ENCODE results near the gene GAS7. TPM values are rescaled to one million over a fixed set of nuclear protein-coding genes. Genes with fewer than 3 reads are reported as not detected.

GAS7 gene
- total RNA-seq, 1 donor from 2014 or later: 2.0 TPM

DNA sequence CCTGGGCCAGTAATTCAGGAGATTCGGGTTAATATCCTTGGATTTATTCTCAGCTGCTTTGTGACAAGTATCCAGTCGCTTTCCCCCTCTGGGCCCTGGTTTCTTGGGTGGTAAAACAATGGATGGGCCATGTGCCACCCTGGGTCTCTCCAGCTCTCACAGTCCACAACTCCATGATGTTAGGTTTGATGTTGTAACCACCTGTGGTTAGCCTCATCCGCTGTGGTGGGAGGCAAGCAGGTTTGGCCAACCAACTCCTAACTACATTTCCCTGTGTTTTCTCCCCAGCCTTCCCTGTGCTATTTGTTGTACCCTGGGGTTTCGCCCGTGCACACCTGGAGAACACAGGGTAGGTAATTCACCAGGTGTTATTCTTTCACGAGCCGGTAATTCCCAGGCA is 337.6 kb downstream of the GAS7 start:
- Mint-ChIP-seq H3K9me3 (ENCODE audit: unreplicated experiment) (peaks cover 3% of the 10 kb centered on the region), H3K27me3 (ENCODE audit: unreplicated experiment) (peaks cover 2% of the 10 kb centered on the region), H3K4me1 (ENCODE audit: low read depth, unreplicated experiment) (no peaks in the 10 kb centered on the region), H3K4me3 (ENCODE audit: unreplicated experiment) (no peak overlapping the region), H3K36me3 (ENCODE audit: unreplicated experiment) (no peaks in the 10 kb centered on the region), H3K27ac (ENCODE audit: unreplicated experiment) (no peak overlapping the region)
- DNase-seq: no peak
- TF ChIP-seq, protein P1, sequence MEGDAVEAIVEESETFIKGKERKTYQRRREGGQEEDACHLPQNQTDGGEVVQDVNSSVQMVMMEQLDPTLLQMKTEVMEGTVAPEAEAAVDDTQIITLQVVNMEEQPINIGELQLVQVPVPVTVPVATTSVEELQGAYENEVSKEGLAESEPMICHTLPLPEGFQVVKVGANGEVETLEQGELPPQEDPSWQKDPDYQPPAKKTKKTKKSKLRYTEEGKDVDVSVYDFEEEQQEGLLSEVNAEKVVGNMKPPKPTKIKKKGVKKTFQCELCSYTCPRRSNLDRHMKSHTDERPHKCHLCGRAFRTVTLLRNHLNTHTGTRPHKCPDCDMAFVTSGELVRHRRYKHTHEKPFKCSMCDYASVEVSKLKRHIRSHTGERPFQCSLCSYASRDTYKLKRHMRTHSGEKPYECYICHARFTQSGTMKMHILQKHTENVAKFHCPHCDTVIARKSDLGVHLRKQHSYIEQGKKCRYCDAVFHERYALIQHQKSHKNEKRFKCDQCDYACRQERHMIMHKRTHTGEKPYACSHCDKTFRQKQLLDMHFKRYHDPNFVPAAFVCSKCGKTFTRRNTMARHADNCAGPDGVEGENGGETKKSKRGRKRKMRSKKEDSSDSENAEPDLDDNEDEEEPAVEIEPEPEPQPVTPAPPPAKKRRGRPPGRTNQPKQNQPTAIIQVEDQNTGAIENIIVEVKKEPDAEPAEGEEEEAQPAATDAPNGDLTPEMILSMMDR (IDR thresholded peaks at IDR 0.05; ENCODE audit: partially characterized antibody, unreplicated experiment): no peak

Other genes with a start within 250 kb of the GAS7 start
- gene MYH13, start 174.4 kb upstream of the GAS7 start, total RNA-seq (ENCODE audit: unreplicated experiment): not detected
- 0.96 TPM for gene MYH8, start 223.3 kb upstream of the GAS7 start, total RNA-seq (ENCODE audit: unreplicated experiment)

Data from glutamatergic neuron (in vitro differentiated cells).